WERI-Rb-1 (cell line): Measurements from ENCODE around the gene CCDC149.

Experiments
- DNase-seq: peaks from one replicate; pipeline ENCODE4 v3.0.0-alpha.2; 2020
- H3K27ac ChIP-seq: fragments of 250-450 bp; sonication (Bioruptor Pico); 2 replicates; pipeline ENCODE4 v1.5.1; 2020; ENCODE audit warnings: mild to moderate bottlenecking, moderate library complexity
- H3K27me3 ChIP-seq: fragments of 250-450 bp; sonication (Bioruptor Pico); 2 replicates; pipeline ENCODE4 v1.5.1; 2021; ENCODE audit warnings: mild to moderate bottlenecking, low read depth, moderate library complexity; ENCODE audit not compliant: insufficient read depth, severe bottlenecking
- H3K36me3 ChIP-seq: fragments of 250-450 bp; sonication (Bioruptor Pico); 2 replicates; pipeline ENCODE4 v1.5.1; 2020; ENCODE audit warnings: mild to moderate bottlenecking, moderate library complexity
- H3K4me3 ChIP-seq: 2 replicates; pipeline ENCODE4 v1.5.1; 2011; ENCODE audit warnings: low read depth, mild to moderate bottlenecking, control low read depth, low read length
- H3K9me3 ChIP-seq: fragments of 250-450 bp; sonication (Bioruptor Pico); 2 replicates; pipeline ENCODE4 v1.5.1; 2021; ENCODE audit warnings: mild to moderate bottlenecking, moderate library complexity; ENCODE audit not compliant: severe bottlenecking
- CTCF ChIP-seq: IDR thresholded peaks from 2 replicates; pipeline ENCODE4 v1.5.1; 2011; ENCODE audit warnings: low read depth, mild to moderate bottlenecking, control low read depth, inconsistent platforms, low read length

Gene CCDC149

GRCh38 chr4:24840362-24840761 is 72.5 kb downstream of the CCDC149 start:
- Histone ChIP-seq H3K36me3 (no peaks in the 10 kb centered on the region), H3K9me3 (no peaks in the 10 kb centered on the region), H3K4me3 (no peak overlapping the region), H3K27me3 (no peaks in the 10 kb centered on the region), H3K27ac (no peak overlapping the region)
- no peak for TF ChIP-seq CTCF
- no peak for DNase-seq

- H3K36me3 ChIP-seq: no peaks in the 10 kb centered on the region
- no peak for DNase-seq
- H3K4me3 ChIP-seq: no peak overlapping the region
- no peak overlapping the region for H3K27ac ChIP-seq
- no peaks in the 10 kb centered on the region for H3K27me3 ChIP-seq
- no peaks in the 10 kb centered on the region for H3K9me3 ChIP-seq
- no peak for TF ChIP-seq CTCF
Measured at GRCh38 chr4:24837781-24838180, 75.1 kb downstream of the CCDC149 start.

GRCh38 chr4:24837336-24837735 is 75.5 kb downstream of the CCDC149 start:
- no peak overlapping the region for H3K4me3 ChIP-seq
- TF ChIP-seq CTCF: no peak
- H3K27me3 ChIP-seq: no peaks in the 10 kb centered on the region
- H3K36me3 ChIP-seq: no peaks in the 10 kb centered on the region
- H3K27ac ChIP-seq: no peak overlapping the region
- DNase-seq: no peak
- H3K9me3 ChIP-seq: no peaks in the 10 kb centered on the region

GRCh38 chr4:24836661-24837242 is 76.1 kb downstream of the CCDC149 start:
- no peak overlapping the region for H3K4me3 ChIP-seq

GRCh38 chr4:24835696-24836095 is 77.1 kb downstream of the CCDC149 start:
- Histone ChIP-seq H3K27me3 (no peaks in the 10 kb centered on the region), H3K36me3 (peaks cover 4% of the 10 kb centered on the region; the same call in 1 of the 2 replicates), H3K27ac (no peak overlapping the region), H3K9me3 (no peaks in the 10 kb centered on the region), H3K4me3 (no peak overlapping the region)
- DNase-seq: no peak
- no peak for TF ChIP-seq CTCF

More at GRCh38 chr4:24836661-24837242, 76.1 kb downstream of the CCDC149 start:
- DNase-seq: no peak
- Histone ChIP-seq H3K36me3 (no peaks in the 10 kb centered on the region), H3K27ac (no peak overlapping the region), H3K27me3 (no peaks in the 10 kb centered on the region), H3K9me3 (no peaks in the 10 kb centered on the region)
- no peak for TF ChIP-seq CTCF

GRCh38 chr4:24831637-24832036 is 81.2 kb downstream of the CCDC149 start:
- Histone ChIP-seq H3K27me3 (no peaks in the 10 kb centered on the region), H3K36me3 (peaks cover 4% of the 10 kb centered on the region; the same call in 1 of the 2 replicates), H3K4me3 (no peak overlapping the region), H3K27ac (no peak overlapping the region), H3K9me3 (no peaks in the 10 kb centered on the region)
- no peak for TF ChIP-seq CTCF
- no peak for DNase-seq
